Measurements from ENCODE around the gene TCF20. TPM values are rescaled to one million over a fixed set of nuclear protein-coding genes. Genes with fewer than 3 reads are reported as not detected.

TCF20 gene
- total RNA-seq, 6 donors from 2014 or later = 27.5 to 49.9 (median 45.1) TPM

DNA sequence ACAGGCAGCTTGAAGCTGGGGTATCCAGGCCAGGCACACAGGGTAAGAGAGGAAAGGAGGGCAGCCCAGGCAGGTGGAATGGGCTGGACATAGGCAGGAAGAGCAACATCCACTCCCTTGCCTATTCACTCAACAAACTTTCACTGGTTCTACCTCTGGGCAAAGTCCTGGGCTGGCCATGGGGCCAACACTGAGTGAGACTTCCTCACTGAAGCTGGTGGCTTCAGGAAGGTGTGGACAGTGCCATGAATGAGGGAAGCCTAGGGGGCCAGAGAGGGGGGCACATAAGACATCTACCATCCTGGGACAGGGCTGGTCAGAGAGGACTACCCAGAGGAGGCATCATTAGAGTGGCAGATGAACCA, 44.9 kb upstream of the TCF20 start:
- no peak overlapping the region for H3K4me3 ChIP-seq
- no peak overlapping the region for H3K27ac ChIP-seq
- no peak for ATAC-seq (ENCODE audit: low FRiP score in 2 of 2)
- H3K27me3 ChIP-seq = no peaks in the 10 kb centered on the region
- H3K36me3 ChIP-seq = no peaks in the 10 kb centered on the region
- peaks cover 0 to 23% (median 1%) of the 10 kb centered on the region in 4 donors for H3K4me1 ChIP-seq
- no peak for DNase-seq
- H3K9me3 ChIP-seq = no peaks in the 10 kb centered on the region
- no peak for TF ChIP-seq POLR2AphosphoS5 (IDR thresholded peaks at IDR 0.05)

DNA sequence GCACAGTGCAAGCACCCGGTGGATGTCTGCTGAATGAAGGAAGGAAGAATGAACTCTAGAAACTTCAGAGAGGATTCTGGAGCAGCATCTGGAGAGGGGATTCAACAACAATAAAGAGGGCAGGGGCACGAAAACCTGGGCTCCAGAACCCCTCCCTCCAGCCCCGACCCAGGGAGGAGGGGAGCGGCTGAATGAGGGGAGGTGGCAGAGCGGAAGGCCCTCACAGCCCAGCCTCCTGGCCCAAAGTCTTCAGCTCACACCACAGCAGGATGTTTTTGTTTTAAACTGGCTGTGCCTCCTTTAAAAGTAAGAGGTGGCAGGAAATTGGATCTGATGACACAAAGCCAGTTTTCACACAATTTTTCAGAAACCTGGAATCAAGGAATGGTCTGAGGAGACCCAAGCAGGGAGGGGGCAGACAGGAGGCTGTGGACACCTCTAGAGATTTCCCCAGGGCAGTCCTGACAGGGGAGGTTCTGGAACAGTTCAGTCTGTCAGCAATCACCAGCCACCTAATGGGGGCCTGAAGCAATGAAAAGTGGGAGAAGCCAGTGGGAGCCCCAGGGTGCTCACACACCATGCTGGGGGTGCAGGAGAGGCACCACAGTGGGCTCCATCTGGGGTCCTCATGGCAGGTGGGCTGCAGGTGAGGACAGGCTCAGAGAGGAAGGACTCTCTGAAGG, 44.4 kb upstream of the TCF20 start:
- TF ChIP-seq, protein P1, sequence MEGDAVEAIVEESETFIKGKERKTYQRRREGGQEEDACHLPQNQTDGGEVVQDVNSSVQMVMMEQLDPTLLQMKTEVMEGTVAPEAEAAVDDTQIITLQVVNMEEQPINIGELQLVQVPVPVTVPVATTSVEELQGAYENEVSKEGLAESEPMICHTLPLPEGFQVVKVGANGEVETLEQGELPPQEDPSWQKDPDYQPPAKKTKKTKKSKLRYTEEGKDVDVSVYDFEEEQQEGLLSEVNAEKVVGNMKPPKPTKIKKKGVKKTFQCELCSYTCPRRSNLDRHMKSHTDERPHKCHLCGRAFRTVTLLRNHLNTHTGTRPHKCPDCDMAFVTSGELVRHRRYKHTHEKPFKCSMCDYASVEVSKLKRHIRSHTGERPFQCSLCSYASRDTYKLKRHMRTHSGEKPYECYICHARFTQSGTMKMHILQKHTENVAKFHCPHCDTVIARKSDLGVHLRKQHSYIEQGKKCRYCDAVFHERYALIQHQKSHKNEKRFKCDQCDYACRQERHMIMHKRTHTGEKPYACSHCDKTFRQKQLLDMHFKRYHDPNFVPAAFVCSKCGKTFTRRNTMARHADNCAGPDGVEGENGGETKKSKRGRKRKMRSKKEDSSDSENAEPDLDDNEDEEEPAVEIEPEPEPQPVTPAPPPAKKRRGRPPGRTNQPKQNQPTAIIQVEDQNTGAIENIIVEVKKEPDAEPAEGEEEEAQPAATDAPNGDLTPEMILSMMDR (IDR thresholded peaks at IDR 0.05) = no peak
- no peak for TF ChIP-seq POLR2AphosphoS5 (IDR thresholded peaks at IDR 0.05)
- H3K4me3 ChIP-seq = no peak overlapping the region
- no peak for DNase-seq
- H3K27ac ChIP-seq = no peak overlapping the region
- H3K36me3 ChIP-seq = no peaks in the 10 kb centered on the region
- no peaks in the 10 kb centered on the region for H3K27me3 ChIP-seq
- no peak for ATAC-seq (ENCODE audit: low FRiP score in 2 of 2)
- WGBS, 2 donors = 41 to 51% methylated on average over 5 of the region's 5 CpGs
- H3K4me1 ChIP-seq = peaks cover 0 to 23% (median 1%) of the 10 kb centered on the region in 4 donors
- no peaks in the 10 kb centered on the region for H3K9me3 ChIP-seq

DNA sequence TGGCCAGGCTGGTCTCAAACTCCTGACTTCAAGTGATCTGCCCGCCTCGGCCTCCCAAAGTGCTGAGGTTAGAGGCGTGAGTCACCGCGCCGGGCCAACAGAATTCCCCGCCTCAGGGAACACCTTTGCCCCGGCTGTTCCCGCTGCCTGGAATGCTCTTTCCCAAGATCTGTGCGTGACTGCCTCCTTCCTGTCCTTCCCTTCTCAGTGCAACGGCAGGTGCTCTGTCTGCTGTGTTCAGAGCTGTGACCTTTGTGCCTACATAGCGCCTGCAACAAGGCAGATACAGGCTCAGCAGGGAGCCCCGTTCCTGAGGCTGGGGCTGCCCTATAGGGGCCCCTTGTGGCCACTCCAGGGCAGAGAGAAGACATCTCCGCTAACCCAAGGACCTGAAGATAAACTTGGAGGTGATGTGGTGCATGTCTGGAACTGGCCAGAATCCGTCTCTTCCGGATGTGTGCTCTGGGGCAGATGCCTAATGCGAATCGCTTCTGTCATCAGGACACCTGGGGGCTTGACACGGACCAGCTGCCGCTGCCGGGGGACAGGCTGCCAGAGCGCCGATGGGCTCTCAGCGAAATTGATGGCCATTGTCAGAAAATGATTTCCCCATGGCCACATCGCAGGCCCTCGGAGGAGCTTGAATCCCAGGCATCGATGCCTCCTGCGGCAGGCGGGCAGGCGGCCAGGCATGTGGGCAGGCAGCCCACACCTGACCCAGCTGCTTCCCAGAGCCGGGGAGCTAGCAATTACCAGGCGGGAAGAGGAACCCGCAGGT, 43.5 kb upstream of the TCF20 start:
- peak in 1 of 2 donors; percentile 24 for ATAC-seq (ENCODE audit: low FRiP score in 2 of 2)

DNA sequence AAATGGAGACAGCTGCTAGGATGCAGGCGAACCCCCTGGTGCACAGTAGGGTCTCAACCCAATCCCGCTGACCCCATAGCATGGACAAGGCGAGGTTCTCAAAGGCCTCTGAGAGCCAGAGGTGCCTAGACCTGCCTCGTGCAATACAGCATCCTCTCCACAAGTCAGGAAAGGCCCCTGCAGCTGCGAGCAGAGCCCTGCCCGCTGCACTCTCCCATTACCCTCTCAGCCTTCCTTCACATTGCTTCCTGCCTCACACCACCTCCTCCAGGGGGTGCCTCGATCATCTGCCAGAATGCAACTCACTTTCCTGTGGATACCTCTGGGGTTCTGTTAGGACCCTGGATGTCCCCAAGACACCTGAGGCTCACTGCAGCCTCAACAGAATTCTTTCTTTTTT, 42.8 kb upstream of the TCF20 start:
- Histone ChIP-seq H3K27ac (no peak overlapping the region), H3K9me3 (no peaks in the 10 kb centered on the region), H3K27me3 (no peaks in the 10 kb centered on the region), H3K4me3 (no peak overlapping the region), H3K4me1 (peaks cover 0 to 23% (median 1%) of the 10 kb centered on the region in 4 donors), H3K36me3 (no peaks in the 10 kb centered on the region)
- TF ChIP-seq POLR2A (IDR thresholded peaks at IDR 0.05) (no peak), POLR2AphosphoS5 (IDR thresholded peaks at IDR 0.05) (no peak), EP300 (IDR thresholded peaks at IDR 0.05) (no peak)
- TF ChIP-seq, protein P1 (IDR thresholded peaks at IDR 0.05) = no peak
- no peak for ATAC-seq (ENCODE audit: low FRiP score in 2 of 2)
- WGBS, 2 donors = 63 to 81% methylated on average over 4 to 7 of the region's 7 CpGs
- no peak for DNase-seq

More for the DNA sequence above, 43.5 kb upstream of the TCF20 start:
- TF ChIP-seq POLR2AphosphoS5 (IDR thresholded peaks at IDR 0.05) (no peak), EP300 (IDR thresholded peaks at IDR 0.05) (no peak), POLR2A (IDR thresholded peaks at IDR 0.05) (no peak)
- TF ChIP-seq, protein P1 (IDR thresholded peaks at IDR 0.05) = peak in 4 of 6 experiments; percentile 23 to 47 (median 32)
- no peak overlapping the region for H3K4me3 ChIP-seq
- no peak overlapping the region for H3K27ac ChIP-seq
- no peaks in the 10 kb centered on the region for H3K27me3 ChIP-seq
- peaks cover 0 to 23% (median 1%) of the 10 kb centered on the region in 4 donors for H3K4me1 ChIP-seq
- peak in 1 of 2 donors; percentile 50 for DNase-seq
- H3K36me3 ChIP-seq = no peaks in the 10 kb centered on the region
- 44 to 62% methylated on average over 19 to 27 of the region's 33 CpGs for WGBS, 2 donors
- H3K9me3 ChIP-seq = no peaks in the 10 kb centered on the region

DNA sequence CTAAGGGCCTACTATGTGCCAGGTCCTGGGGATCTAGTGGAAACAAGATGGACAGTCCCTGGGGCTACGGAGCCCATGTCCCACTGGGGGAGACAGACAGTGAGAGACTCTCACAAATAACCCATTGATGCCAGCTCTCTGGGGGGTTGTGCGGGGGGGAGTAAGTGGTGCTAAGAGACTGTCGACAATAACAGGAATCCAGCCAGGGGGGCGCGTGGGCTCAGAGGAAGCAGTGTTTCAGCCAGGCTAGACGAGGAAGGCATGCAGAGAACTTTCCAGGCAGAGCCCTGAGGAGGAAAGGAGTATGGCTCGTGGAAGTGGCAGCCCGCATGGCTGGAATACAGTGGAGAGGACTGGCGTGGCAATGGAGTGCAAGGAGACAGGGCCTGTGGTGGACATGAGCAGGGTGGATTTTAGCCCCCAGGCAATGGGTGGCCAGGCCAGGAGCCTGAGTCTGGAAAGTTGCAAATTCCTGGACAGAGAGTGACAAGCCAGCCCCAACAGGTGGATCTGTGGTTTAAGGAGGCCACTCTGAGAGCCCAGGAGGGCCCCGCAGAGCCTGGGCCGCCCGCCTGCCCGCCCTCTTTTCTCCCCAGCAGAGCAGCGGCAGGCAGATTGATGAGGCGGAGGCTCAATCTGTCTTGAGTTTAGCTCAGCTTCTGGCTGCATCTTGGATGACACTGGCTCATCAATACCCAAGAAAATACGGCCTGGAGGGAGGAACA, 40.0 kb upstream of the TCF20 start:
- Histone ChIP-seq H3K9me3 (no peaks in the 10 kb centered on the region), H3K27me3 (no peaks in the 10 kb centered on the region), H3K4me3 (no peak overlapping the region), H3K4me1 (peaks cover 0 to 11% (median 0%) of the 10 kb centered on the region in 4 donors), H3K27ac (no peak overlapping the region), H3K36me3 (no peaks in the 10 kb centered on the region)
- 76 to 77% methylated on average over 16 of the region's 16 CpGs for WGBS, 2 donors
- peak in 1 of 2 donors; percentile 46 for DNase-seq
- ATAC-seq (ENCODE audit: low FRiP score in 2 of 2) = no peak
- TF ChIP-seq, protein P1 (IDR thresholded peaks at IDR 0.05) = no peak
- no peak for TF ChIP-seq POLR2AphosphoS5 (IDR thresholded peaks at IDR 0.05)
- TF ChIP-seq EP300 (IDR thresholded peaks at IDR 0.05) = no peak
- TF ChIP-seq POLR2A (IDR thresholded peaks at IDR 0.05) = no peak

Measured in upper lobe of left lung (tissue), 6 donors.